HG03521 (cell line): ENCODE results near the gene ZNF831.

Experiments
- ATAC-seq: cut with Tn5 transposase; IDR thresholded peaks from one replicate; pipeline ENCODE4 v1.9.1; 2021; ENCODE audit warnings: mild to moderate bottlenecking, moderate library complexity; ENCODE audit not compliant: unreplicated experiment

ZNF831 gene

GRCh38 chr20:59295531-59295930 is 131.9 kb downstream of the ZNF831 start:
- ATAC-seq: no peak

- no peak for ATAC-seq
These were observed 134.1 kb downstream of the ZNF831 start for GRCh38 chr20:59297686-59298085.

GRCh38 chr20:59299945-59300332 is 136.3 kb downstream of the ZNF831 start:
- no peak for ATAC-seq

GRCh38 chr20:59300333-59301081 is 136.9 kb downstream of the ZNF831 start, which contains the start of gene EDN3:
Gene EDN3, plus strand, starts transcription at chr20:59300611. Its CDS starts 202 bp downstream, at chr20:59300813.
- ATAC-seq: no peak

DNA sequence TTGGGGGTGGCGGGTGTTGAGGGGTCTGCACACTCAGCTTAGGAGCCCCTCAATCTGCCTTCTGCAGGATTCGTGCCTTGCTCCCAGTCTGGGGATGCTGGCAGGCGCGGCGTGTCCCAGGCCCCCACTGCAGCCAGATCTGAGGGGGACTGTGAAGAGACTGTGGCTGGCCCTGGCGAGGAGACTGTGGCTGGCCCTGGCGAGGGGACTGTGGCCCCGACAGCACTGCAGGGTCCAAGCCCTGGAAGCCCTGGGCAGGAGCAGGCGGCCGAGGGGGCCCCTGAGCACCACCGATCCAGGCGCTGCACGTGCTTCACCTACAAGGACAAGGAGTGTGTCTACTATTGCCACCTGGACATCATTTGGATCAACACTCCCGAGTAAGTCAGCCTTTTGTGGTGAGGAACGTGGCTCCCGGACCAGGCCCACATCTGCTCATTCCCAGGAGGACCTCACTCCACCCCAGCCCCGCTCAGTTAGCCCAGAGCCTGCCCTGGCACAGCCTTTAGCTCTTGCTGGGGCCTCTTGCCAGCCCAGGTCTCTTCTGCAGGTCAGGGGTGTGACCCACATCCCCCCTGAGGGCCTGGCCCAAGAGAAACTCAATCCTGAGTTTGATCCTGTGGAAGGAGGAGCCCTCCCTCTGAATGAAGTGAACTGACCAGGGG is 137.9 kb downstream of the ZNF831 start:
- ATAC-seq: no peak

DNA sequence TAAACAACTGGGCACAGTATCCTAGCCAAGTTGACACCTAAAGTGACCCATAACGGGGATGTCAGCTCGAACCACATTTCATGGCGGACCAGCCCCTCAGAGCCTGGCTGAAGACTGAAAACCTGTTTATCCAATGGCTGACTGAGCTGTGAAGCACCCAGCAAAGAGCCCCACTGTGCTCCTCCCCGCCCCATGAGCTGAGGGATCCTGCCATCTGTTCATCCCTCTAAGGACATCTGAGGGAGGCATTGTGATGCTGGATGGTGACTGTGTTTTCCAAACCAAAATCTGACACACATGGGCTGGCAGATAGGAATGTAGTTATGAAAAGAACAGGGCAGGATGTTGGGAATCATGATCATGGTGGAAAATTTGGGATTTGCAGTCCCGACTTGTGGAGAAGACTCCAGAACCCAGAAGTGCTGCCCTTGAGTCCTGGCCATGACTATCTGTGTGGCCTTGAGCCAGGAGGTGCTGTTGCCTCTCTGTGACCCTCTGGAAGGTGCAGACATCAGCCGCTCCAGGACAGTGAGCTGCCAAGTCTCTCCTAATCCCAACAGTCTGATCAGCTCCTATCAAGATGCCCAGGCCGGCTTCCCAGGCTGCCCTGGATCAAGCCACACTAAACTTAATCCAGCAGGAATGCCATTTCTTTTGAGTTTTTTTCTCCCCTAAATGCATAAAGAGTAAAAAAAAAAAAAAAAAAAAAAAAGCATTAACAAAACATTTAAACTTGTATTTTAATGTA is 142.5 kb downstream of the ZNF831 start:
- no peak for ATAC-seq

- ATAC-seq: no peak
These were observed 143.6 kb downstream of the ZNF831 start for GRCh38 chr20:59307270-59307669.
